Keratinocyte (primary cell): ENCODE data around the gene SCUBE1. TPM values are rescaled to one million over a fixed set of nuclear protein-coding genes. Genes with fewer than 3 reads are reported as not detected.

Experiments used
- DNase-seq: peaks from one replicate; pipeline ENCODE4 v3.0.0-alpha.2; 2011; ENCODE audit warnings: low read depth, missing footprints, low spot score
- FAIRE-seq: peaks from 2 replicates; lab custom pipeline; 2011; peaks lifted over from hg19 to GRCh38; lab: Jason Lieb, UNC
- H2AFZ ChIP-seq: 2 replicates; pipeline ENCODE4 v1.6.0; 2012; ENCODE audit warnings: low read length, control low read depth, inconsistent platforms; ENCODE audit not compliant: control insufficient read depth
- H3K27ac ChIP-seq: 2 replicates; pipeline ENCODE4 v1.5.1; 2011; ENCODE audit warnings: low read length; ENCODE audit not compliant: control insufficient read depth, insufficient read depth
- H3K27me3 ChIP-seq: 3 replicates; pipeline ENCODE4 v1.6.0; 2011; ENCODE audit warnings: low read length; ENCODE audit not compliant: control insufficient read depth, insufficient read depth; ENCODE audit errors: extremely low read depth
- H3K36me3 ChIP-seq, 2 experiments: 2 replicates in 1 of 2; 3 replicates in 1 of 2; pipeline ENCODE4 v1.5.1; 2011; ENCODE audit warnings: low read length in 2 of 2, mild to moderate bottlenecking in 1 of 2; ENCODE audit not compliant: control insufficient read depth in 2 of 2, insufficient read depth in 2 of 2; ENCODE audit errors: extremely low read depth in 1 of 2
- H3K4me1 ChIP-seq: 3 replicates; pipeline ENCODE4 v1.5.1; 2011; ENCODE audit warnings: low read length; ENCODE audit not compliant: control insufficient read depth, insufficient read depth; ENCODE audit errors: extremely low read depth
- H3K4me2 ChIP-seq: 3 replicates; pipeline ENCODE4 v1.6.0; 2011; ENCODE audit warnings: low read depth, low read length; ENCODE audit not compliant: control insufficient read depth, insufficient read depth; ENCODE audit errors: extremely low read depth
- H3K4me3 ChIP-seq, 3 experiments: fragments of 200-600 bp in 1 of 3; sonication (generic) in 1 of 3; 2 replicates in 2 of 3; 3 replicates in 1 of 3; pipeline ENCODE4 v1.5.1; 2011 to 2016; ENCODE audit warnings: low read length in 3 of 3, mild to moderate bottlenecking in 3 of 3, control low read depth in 2 of 3, inconsistent platforms in 1 of 3, low read depth in 1 of 3, mixed read lengths in 1 of 3, mixed run types in 1 of 3, moderate library complexity in 1 of 3; ENCODE audit not compliant: control insufficient read depth in 2 of 3, insufficient read depth in 2 of 3; ENCODE audit errors: extremely low read depth in 1 of 3
- H3K79me2 ChIP-seq: 2 replicates; pipeline ENCODE4 v1.6.0; 2012; ENCODE audit warnings: low read length; ENCODE audit not compliant: control insufficient read depth, insufficient read depth
- H3K9ac ChIP-seq: 3 replicates; pipeline ENCODE4 v1.6.0; 2011; ENCODE audit warnings: low read length; ENCODE audit not compliant: control insufficient read depth, insufficient read depth; ENCODE audit errors: extremely low read depth
- H3K9me1 ChIP-seq: 3 replicates; pipeline ENCODE4 v1.6.0; 2011; ENCODE audit warnings: low read length; ENCODE audit not compliant: control insufficient read depth, insufficient read depth; ENCODE audit errors: extremely low read depth
- H3K9me3 ChIP-seq: 2 replicates; pipeline ENCODE4 v1.5.1; 2012; ENCODE audit warnings: low read depth, low read length; ENCODE audit not compliant: control insufficient read depth
- H4K20me1 ChIP-seq: 3 replicates; pipeline ENCODE4 v1.6.0; 2011; ENCODE audit warnings: low read length; ENCODE audit not compliant: control insufficient read depth, insufficient read depth; ENCODE audit errors: extremely low read depth
- EZH2 ChIP-seq: IDR thresholded peaks from one replicate; pipeline ENCODE4 v1.6.1; 2012; ENCODE audit warnings: inconsistent platforms, mild to moderate bottlenecking, low read length, moderate library complexity
- dilution Hi-C: fragments of 300-500 bp; cut with MboI; formaldehyde crosslinking; loops from one replicate; pipeline ENCODE4 v1.7.0; 2020; ENCODE audit warnings: low sequenced_read_pairs; ENCODE audit not compliant: extremely low pct_ligation_motif_present
- polyA plus RNA-seq, 5 experiments: library from polyadenylated mRNA; depleted of rRNA in 3 of 5; stranded (reverse) in 3 of 5; stranded (forward) in 1 of 5; unstranded in 1 of 5; fragments of >200 nt; gene quantifications; 1 replicate in 1 of 5; 2 replicates in 3 of 5; 3 replicates in 1 of 5; pipeline versions ENCODE4 v1.2.1 to v1.2.3, GENCODE V29; 2011 to 2012; ENCODE audit warnings: missing spikeins in 2 of 5, low read depth in 1 of 5, low replicate concordance in 1 of 5
- TF ChIP-seq, protein P1 (sequence below), 3 experiments: IDR thresholded peaks in 1 of 3; conservative IDR thresholded peaks in 1 of 3; optimal IDR thresholded peaks in 1 of 3; 2 replicates in 2 of 3; 3 replicates in 1 of 3; pipeline versions ENCODE3 to v1.5.1; 2011; ENCODE audit warnings: low read length in 3 of 3, mild to moderate bottlenecking in 3 of 3, moderate library complexity in 2 of 3, control low read depth in 1 of 3, inconsistent platforms in 1 of 3; ENCODE audit not compliant: insufficient read depth in 2 of 3; ENCODE audit errors: extremely low read depth in 1 of 3

Gene SCUBE1
- polyA plus RNA-seq, 1 donor (not counting 4 experiments of a cell fraction or from before 2014, with no cell fraction given) = not detected

DNA sequence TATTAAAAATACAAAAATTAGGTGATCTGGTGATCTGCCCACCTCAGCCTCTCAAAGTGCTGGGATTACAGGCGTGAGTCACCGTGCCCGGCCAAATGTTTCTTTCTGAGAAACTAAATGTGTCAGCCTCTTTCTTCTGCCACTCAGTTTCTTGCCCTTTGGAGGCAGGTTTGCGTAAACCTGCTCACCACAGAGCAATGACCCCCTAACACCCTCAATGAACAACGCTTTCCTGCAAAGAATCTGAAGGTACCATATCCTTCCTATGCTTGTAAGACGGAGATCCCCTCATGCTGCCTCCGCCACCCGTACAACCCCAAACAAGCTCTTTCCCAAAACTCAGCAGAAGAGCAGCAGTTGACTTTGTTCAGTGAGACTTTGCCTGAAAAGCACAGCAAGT is 117.6 kb downstream of the SCUBE1 start:
- dilution Hi-C loops = no loop called here
- FAIRE-seq (no peak), DNase-seq (no peak)
- peaks cover 26% of the 10 kb centered on the region for H3K27me3 ChIP-seq
- H3K36me3 ChIP-seq = no peaks in the 10 kb centered on the region
- H2AFZ ChIP-seq = no peak overlapping the region
- H3K4me1 ChIP-seq = no peaks in the 10 kb centered on the region
- no peak overlapping the region for H3K27ac ChIP-seq
- H3K79me2 ChIP-seq = no peaks in the 10 kb centered on the region
- no peaks in the 10 kb centered on the region for H3K9me3 ChIP-seq
- H4K20me1 ChIP-seq = no peaks in the 10 kb centered on the region
- H3K4me3 ChIP-seq = no peak overlapping the region
- no peak for TF ChIP-seq EZH2
- TF ChIP-seq, protein P1, sequence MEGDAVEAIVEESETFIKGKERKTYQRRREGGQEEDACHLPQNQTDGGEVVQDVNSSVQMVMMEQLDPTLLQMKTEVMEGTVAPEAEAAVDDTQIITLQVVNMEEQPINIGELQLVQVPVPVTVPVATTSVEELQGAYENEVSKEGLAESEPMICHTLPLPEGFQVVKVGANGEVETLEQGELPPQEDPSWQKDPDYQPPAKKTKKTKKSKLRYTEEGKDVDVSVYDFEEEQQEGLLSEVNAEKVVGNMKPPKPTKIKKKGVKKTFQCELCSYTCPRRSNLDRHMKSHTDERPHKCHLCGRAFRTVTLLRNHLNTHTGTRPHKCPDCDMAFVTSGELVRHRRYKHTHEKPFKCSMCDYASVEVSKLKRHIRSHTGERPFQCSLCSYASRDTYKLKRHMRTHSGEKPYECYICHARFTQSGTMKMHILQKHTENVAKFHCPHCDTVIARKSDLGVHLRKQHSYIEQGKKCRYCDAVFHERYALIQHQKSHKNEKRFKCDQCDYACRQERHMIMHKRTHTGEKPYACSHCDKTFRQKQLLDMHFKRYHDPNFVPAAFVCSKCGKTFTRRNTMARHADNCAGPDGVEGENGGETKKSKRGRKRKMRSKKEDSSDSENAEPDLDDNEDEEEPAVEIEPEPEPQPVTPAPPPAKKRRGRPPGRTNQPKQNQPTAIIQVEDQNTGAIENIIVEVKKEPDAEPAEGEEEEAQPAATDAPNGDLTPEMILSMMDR (optimal IDR thresholded peaks at IDR 0.05 in 1 of 3, IDR thresholded peaks at IDR 0.05 in 1 of 3, conservative IDR thresholded peaks at IDR 0.05 in 1 of 3; ENCODE audit: extremely low read depth in 1 of 3, insufficient read depth in 2 of 3, low read length in 3 of 3) = no peak
- no peaks in the 10 kb centered on the region for H3K9me1 ChIP-seq
- no peak overlapping the region for H3K4me2 ChIP-seq
- no peak overlapping the region for H3K9ac ChIP-seq

DNA sequence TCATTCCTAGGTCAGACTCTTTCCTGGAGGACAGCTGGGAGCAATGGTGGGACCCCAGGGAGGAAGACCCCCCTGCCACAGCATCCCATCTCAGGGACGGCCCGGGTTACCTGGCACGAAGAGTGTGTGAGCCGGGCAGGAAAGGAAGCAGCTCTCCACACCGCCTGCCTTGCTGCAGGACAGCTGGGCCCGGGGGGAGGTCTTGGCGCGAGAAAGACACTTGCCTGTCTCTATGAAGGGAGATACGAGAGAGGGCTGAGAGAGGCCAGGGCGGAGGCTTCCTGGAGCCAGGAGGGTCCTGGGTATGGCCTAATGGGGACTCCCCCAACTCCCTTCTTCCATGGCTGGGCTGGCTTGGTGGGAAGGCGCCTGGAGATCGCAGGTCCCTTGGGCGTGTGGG is 120.2 kb downstream of the SCUBE1 start:
- Histone ChIP-seq H3K4me2 (no peak overlapping the region), H3K4me1 (no peaks in the 10 kb centered on the region), H3K27me3 (peaks cover 28% of the 10 kb centered on the region), H3K4me3 (no peak overlapping the region), H2AFZ (no peak overlapping the region), H3K27ac (no peak overlapping the region), H3K36me3 (no peaks in the 10 kb centered on the region), H3K79me2 (no peaks in the 10 kb centered on the region), H3K9me3 (no peaks in the 10 kb centered on the region), H4K20me1 (no peaks in the 10 kb centered on the region), H3K9me1 (no peaks in the 10 kb centered on the region), H3K9ac (no peak overlapping the region)
- DNase-seq (no peak), FAIRE-seq (no peak)
- TF ChIP-seq EZH2 = no peak
- TF ChIP-seq, protein P1 (optimal IDR thresholded peaks at IDR 0.05 in 1 of 3, IDR thresholded peaks at IDR 0.05 in 1 of 3, conservative IDR thresholded peaks at IDR 0.05 in 1 of 3; ENCODE audit: extremely low read depth in 1 of 3, insufficient read depth in 2 of 3, low read length in 3 of 3) = no peak
- dilution Hi-C loops = no loop called here
